ENCODE measurements around the gene ZDHHC11B. TPM values are rescaled to one million over a fixed set of nuclear protein-coding genes. Genes with fewer than 3 reads are reported as not detected.

ZDHHC11B gene
- total RNA-seq, 1 experiment from 2014 or later, result not detected

- DNase-seq (ENCODE audit: low read depth), result no peak
Observed at GRCh38 chr5:661891-662750, 122.4 kb downstream of the ZDHHC11B start.

- no peak for DNase-seq (ENCODE audit: low read depth)
Observed at GRCh38 chr5:660491-661030, 124.0 kb downstream of the ZDHHC11B start.

Other genes starting within 250 kb of the ZDHHC11B start
- 3.1 and 3.7 TPM in 2 replicates for gene CEP72, start 172.4 kb downstream of the ZDHHC11B start, total RNA-seq (2014; rRNA removed; shearing (Covaris generic))
- gene TPPP, start 91.4 kb downstream of the ZDHHC11B start, total RNA-seq (2014; rRNA removed; shearing (Covaris generic)), result 0.72 and 0.98 TPM in 2 replicates
- gene ZDHHC11, start 66.3 kb upstream of the ZDHHC11B start, total RNA-seq (2014; rRNA removed; shearing (Covaris generic)), result 0.12 and 0.29 TPM in 2 replicates
- 24.0 and 27.9 TPM in 2 replicates for gene BRD9, start 108.1 kb upstream of the ZDHHC11B start, total RNA-seq (2014; rRNA removed; shearing (Covaris generic))
- gene TRIP13, start 108.2 kb upstream of the ZDHHC11B start, total RNA-seq (2014; rRNA removed; shearing (Covaris generic)), result 65.0 and 80.4 TPM in 2 replicates
- 24.6 and 27.2 TPM in 2 replicates for gene NKD2, start 224.1 kb upstream of the ZDHHC11B start, total RNA-seq (2014; rRNA removed; shearing (Covaris generic))